CD4-positive, alpha-beta T cell treated with Interleukin-4 for 4 hours (primary cell): ENCODE results near the gene LTBP2.

Source experiments
- DNase-seq: peaks from one replicate; pipeline ENCODE4 v3.0.0-alpha.2; 2020

LTBP2 gene

DNA sequence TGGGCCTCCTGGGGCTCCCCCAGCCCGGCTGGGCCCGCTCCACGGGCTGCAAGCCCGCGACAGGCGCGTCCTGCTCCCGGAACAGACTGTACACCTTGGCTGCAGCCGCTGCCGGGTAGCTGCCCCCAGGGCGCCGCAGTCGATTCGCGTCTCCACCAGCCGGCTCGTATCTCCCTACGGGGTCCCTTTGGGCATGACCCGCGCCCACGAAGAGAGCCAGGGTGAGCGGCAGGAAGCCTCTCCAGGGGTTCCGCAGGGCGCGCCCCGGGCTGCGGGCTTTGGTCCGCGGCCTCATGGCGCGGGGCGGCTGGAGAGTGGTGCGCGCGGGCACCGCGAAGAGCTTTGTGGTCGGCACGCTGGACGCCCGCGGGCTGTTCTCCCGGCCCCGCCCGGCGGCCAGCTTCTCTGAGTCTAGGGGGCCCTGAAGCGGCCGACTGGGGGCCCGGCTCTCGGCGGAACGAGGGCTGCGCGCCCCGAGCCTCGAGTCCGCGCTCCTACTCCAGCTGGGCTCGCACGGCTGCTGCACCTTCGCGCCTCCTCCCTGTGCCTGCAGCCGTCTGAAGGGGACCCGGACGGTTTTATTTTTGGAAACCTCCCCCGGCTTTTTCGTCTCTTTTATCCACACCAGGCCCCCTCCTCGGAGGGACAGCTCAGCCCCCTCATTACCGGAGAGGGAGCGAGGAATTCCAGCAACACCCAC lies at the start of gene LTBP2:
Gene LTBP2 (minus strand): TSS at position 588 of the 700 bp plus-strand sequence. CDS start 293 bp downstream, at position 295.
- DNase-seq: no peak

- no peak for DNase-seq
Measured at GRCh38 chr14:74660863-74661262, 48.8 kb upstream of the LTBP2 start.

- DNase-seq: no peak
Measured at GRCh38 chr14:74660167-74660566, 48.1 kb upstream of the LTBP2 start.

- DNase-seq: no peak
Measured at GRCh38 chr14:74658535-74659131, 46.6 kb upstream of the LTBP2 start.

DNA sequence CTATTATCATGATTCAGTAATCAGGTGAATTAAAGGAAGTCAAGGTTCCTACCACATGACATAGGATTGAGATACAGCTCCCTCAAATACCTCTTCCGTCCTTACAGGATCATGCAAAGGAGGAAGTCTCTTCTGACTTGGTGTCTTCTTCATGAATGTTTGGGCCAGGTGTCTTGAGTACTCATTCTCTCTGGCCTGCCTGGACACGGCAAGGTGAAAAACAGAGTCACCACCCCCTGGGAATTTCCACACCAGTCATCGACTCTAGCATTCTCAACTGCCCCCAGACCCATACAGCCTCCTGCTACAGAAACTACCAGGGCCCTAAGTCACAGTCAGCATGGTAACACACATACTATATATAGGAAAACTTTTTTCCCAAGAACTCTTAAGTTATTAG lies 44.9 kb upstream of the LTBP2 start:
- DNase-seq: no peak

GRCh38 chr14:74655599-74656395 lies 43.8 kb upstream of the LTBP2 start:
- no peak for DNase-seq

GRCh38 chr14:74654931-74655330 lies 42.9 kb upstream of the LTBP2 start:
- no peak for DNase-seq

- no peak for DNase-seq
Measured at GRCh38 chr14:74653386-74654138, 41.5 kb upstream of the LTBP2 start.

DNA sequence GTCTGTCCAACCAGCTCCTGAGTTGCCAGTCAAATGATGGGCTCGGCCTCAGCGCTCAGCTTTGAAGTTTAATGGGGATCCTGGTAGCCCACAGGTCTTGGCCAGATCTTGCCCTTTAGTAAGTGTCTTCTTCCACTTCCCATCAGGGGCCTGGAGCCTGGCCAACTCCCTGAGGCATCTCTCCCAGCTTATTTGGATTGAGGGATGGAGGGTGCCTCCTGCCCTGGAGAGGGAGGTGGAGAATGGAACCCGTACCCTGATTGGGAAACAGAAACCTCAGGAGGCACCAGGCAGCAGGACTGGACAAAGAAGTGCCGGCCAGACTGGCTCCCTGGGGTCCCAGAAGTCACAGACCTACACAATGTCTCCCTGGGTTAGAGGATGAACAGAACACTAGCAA lies 40.5 kb upstream of the LTBP2 start:
- no peak for DNase-seq

DNA sequence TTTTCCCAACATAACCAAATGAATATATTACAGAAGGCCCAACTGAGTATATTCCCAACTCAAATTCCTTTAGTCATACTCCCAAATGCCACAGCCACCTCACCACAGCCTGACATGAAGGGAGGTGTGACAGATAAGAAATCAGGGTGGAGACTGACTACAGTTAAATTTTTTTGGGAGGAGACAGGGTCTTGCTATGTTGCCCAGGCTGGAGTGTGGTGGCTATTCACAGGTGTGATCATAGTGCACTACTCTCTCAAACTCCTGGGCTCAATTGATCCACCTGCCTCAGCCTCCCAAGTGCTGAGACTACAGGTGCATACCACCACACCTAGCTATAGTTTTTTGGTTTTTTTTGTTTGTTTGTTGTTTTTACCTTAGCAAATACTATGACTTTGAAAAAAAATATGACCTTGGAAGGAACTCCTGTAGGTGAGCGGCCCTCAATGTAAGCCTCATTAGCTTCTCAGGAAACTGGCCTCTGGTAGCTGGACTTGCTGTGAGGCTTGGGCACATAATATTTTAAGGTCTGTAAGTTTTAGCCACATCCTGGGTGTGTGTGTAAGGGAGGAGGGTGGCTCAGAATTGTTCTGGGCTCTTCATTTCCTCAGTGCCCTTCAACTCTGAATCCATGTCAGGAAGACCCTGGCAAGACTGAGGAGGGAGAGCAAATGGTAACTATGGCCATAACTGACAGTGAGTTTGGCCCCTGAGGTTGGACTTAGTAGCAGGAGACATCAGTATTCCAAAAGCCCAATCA lies 39.1 kb upstream of the LTBP2 start:
- DNase-seq: no peak

DNA sequence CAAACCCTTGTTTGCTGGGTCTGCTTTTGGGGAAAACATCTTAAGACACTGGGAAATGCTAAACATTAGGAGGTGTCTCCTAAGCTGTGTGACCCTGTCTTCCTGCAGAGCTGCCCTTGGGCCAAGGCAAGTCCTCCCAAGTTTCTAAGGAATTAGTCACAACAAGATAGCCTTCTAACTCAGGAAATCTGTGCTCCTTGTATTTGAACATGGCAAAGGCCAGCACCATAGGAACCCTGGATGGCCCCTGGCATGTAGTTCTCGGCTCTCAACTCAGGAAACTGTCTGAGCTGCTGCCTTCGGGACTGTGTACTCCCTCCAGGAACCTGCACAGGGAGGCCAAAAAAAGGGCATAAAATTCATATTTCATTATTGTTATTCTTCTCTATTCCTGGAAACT lies 37.6 kb upstream of the LTBP2 start:
- DNase-seq: no peak

DNA sequence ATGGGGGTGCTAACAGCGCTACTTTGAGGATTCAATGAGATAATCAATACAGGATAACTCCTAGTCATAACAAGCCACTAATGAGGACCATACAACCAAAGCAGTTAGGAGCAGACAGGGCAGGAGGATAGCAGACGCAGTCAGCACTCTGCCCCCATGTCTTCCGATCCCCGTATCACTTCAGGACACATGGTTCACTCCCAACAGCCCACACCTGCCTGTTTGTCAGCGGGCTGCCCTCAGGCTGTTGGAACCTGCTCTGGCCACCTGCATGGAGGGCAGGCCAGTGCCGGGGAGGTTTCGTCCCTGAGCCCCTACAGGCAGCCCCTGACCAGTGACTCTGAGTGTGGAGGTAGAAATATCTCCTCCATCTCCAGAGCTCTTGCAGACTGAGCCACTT lies 37.1 kb upstream of the LTBP2 start:
- DNase-seq: no peak

GRCh38 chr14:74648601-74649000 lies 36.6 kb upstream of the LTBP2 start:
- DNase-seq: no peak

- DNase-seq: no peak
Measured at GRCh38 chr14:74647678-74648461, 35.8 kb upstream of the LTBP2 start.

DNA sequence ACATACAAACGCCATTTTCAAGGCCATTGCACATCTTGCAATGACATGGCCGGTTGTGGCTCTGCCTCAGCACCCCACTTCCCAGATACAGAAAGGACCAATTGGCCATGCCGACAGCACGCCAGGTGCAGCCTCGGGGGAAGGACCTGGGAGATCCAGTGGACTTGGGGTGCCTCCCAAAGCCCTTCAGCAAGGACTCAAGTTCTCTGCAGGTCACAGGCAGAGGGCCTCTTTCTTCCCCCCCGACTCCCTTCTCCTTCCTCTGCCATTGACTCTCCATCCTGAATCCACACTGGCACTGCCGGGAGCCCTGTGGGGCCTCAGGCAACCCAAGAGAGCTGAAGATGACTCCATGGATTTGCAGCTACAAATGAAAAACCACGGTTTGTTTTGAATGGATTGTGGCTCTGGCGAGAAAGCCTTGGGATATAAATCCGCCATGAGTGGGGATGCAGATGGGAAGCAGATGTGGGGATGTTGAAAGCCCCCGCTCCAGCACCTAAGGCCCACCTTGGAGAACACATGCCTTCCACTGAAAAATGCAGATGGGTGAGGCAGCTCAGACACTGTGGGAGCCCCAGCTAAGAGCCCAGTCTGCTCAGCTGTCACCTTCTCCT lies 35.1 kb upstream of the LTBP2 start:
- DNase-seq: no peak

DNA sequence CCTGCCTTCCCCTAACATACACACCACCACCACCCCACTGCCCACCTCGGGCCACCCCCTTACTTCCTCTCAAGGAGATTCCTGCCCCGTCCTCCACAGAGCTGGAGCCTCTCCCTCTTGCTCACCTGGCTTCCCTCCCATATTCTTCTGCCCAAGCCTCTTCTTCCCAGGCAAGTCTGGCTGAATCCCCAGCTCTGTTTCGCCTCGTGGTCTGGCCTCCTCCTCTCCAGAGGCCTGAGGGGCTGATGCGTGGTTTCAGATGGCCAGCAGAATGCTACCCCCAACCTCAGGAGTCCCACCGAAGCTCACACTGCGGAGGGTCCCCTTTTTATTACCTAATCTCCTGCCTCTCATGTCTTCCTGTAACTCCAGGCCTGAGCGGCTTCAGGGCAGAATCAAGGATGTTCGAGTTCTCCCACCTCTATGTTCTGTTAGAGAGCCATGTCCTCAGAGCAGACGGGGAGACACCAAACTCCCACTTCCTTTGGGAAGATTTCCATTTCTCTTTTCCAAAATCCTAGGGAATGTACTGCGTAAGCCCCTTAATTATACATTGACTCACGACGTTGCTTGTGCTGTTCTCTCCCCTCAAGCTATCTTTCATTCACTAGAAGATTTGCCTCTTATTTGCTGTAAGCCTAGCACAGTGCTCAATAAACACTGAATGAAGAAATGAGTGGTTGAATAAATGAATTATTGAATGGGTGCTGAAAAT lies 33.9 kb upstream of the LTBP2 start:
- no peak for DNase-seq

DNA sequence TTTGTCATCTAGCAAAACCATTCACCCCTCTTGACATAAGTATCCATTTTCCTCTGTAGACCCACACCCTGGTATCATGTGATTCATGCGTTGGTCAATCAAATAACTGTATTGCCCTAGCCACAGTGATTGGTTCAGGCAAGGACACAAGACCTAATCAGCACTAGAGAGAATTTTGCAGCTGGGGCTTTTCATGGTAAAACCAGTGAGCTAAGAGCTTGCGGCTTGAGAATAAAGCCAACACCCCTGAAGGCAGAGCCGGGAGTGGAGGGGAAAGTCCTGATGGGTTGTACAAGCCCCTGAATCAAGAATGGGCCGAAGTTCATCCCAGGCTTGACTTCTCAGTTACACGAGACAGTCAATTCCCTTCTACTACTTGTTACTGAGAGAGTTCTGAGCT lies 33.2 kb upstream of the LTBP2 start:
- DNase-seq: no peak

- no peak for DNase-seq
Measured at GRCh38 chr14:74641601-74642391, 29.8 kb upstream of the LTBP2 start.

DNA sequence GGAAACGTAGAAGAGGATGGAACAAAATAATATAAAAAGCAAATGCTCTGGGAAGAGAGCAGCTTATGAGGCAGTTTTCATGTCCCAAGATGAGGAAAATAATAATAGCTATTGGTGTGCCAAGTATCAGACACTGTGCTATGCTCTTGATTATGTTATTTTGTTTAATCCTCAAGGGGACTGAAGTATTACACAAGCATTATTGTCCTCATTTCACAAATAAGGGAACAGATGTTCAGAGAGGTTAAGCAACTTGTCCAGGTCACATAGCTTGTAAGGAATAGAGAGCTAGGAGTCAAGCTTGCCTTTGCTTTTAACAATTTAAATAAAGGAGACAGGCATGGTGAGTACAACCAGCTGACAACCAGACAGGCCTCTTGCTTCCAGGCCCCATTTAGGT lies 26.9 kb upstream of the LTBP2 start:
- no peak for DNase-seq

DNA sequence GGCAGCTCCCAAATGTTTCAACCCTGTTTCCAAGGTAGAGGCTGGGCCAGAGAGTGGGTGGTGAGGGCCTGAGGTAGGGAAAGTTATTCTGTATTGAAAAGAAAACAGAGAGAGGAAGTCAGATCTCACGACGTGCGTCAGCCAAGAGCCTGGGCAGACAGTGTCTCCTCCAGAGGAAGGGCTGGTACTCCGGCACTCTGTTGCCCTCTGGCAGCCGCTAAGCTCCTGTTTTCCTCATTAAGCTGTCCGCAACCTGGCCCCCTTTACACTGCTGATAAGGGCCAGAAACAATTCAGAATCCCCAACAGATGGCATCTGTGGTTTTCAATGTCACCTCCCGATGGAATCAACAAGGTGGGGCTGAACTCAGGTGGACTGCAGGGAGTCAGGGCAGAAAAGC lies 26.0 kb upstream of the LTBP2 start:
- DNase-seq: no peak
